RWPE2 (cell line): ENCODE results near the gene CREB3L1.

Experiments
- ATAC-seq: fragments of 200-7000 bp; cut with Tn5 transposase; 3 replicates; pipeline ENCODE4 v1.9.1; 2021; ENCODE audit warnings: low read depth
- DNase-seq: peaks from one replicate; pipeline ENCODE4 v3.0.0-alpha.2; 2020; ENCODE audit warnings: low spot score
- H3K27ac ChIP-seq: fragments of 450-650 bp; 2 replicates; pipeline ENCODE4 v1.5.1; 2017; ENCODE audit warnings: mild to moderate bottlenecking; ENCODE audit not compliant: poor library complexity, severe bottlenecking
- H3K27me3 ChIP-seq: fragments of 250-450 bp; sonication (Bioruptor Pico); 2 replicates; pipeline ENCODE4 v1.5.1; 2021; ENCODE audit warnings: mild to moderate bottlenecking, moderate library complexity; ENCODE audit not compliant: insufficient read depth, poor library complexity, severe bottlenecking
- H3K36me3 ChIP-seq: fragments of 250-450 bp; sonication (Bioruptor Pico); 2 replicates; pipeline ENCODE4 v1.5.1; 2020; ENCODE audit warnings: low read depth, mild to moderate bottlenecking, moderate library complexity
- H3K4me1 ChIP-seq: fragments of 250-450 bp; sonication (Bioruptor Pico); 2 replicates; pipeline ENCODE4 v1.5.1; 2021; ENCODE audit warnings: mild to moderate bottlenecking, moderate library complexity; ENCODE audit not compliant: insufficient read depth, poor library complexity, severe bottlenecking
- H3K4me3 ChIP-seq: fragments of 250-450 bp; sonication (Bioruptor Pico); 2 replicates; pipeline ENCODE4 v1.5.1; 2021; ENCODE audit warnings: mild to moderate bottlenecking, moderate library complexity; ENCODE audit not compliant: severe bottlenecking
- H3K9me3 ChIP-seq: fragments of 250-450 bp; sonication (Bioruptor Pico); 2 replicates; pipeline ENCODE4 v1.5.1; 2021; ENCODE audit warnings: mild to moderate bottlenecking, moderate library complexity; ENCODE audit not compliant: severe bottlenecking
- CTCF ChIP-seq: fragments of 450-650 bp; IDR thresholded peaks from one replicate; pipeline ENCODE4 v1.5.1; 2017; ENCODE audit warnings: mild to moderate bottlenecking, moderate library complexity; ENCODE audit not compliant: poor library complexity, severe bottlenecking

CREB3L1 gene

DNA sequence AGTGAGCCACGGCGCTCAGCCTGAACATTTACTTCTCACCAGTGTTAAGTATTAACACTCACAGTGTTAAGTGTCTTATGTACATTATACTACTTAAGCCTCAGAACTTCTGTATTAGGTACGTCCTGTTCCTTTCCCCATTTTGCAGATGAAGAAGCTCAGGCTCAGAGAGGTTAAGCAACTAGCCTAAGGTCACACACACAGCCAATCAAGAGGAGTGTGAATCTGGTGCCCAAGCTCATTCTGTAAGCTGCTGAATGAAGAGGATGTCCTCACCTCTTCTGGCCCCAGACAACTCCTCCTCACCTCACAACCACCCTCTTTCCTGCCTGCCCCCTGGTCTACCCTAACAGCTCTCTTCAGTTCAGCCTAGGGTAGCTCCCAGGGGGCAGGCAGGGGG is 29.9 kb downstream of the CREB3L1 start:
- H3K27me3 ChIP-seq: no peaks in the 10 kb centered on the region
- no peak overlapping the region for H3K27ac ChIP-seq
- H3K4me3 ChIP-seq: no peak overlapping the region
- DNase-seq: no peak
- H3K9me3 ChIP-seq: no peaks in the 10 kb centered on the region
- no peak for TF ChIP-seq CTCF
- ATAC-seq: no peak
- no peaks in the 10 kb centered on the region for H3K36me3 ChIP-seq
- no peaks in the 10 kb centered on the region for H3K4me1 ChIP-seq

GRCh38 chr11:46307785-46308341 is 30.4 kb downstream of the CREB3L1 start:
- no peak for TF ChIP-seq CTCF
- DNase-seq: peak; percentile 26
- Histone ChIP-seq H3K27ac (no peak overlapping the region), H3K9me3 (no peaks in the 10 kb centered on the region), H3K27me3 (no peaks in the 10 kb centered on the region), H3K4me3 (no peak overlapping the region), H3K36me3 (no peaks in the 10 kb centered on the region), H3K4me1 (no peaks in the 10 kb centered on the region)
- no peak for ATAC-seq

- Histone ChIP-seq H3K4me1 (no peaks in the 10 kb centered on the region), H3K36me3 (no peaks in the 10 kb centered on the region), H3K27ac (no peak overlapping the region), H3K4me3 (no peak overlapping the region), H3K27me3 (no peaks in the 10 kb centered on the region), H3K9me3 (no peaks in the 10 kb centered on the region)
- DNase-seq (peak; percentile 62), ATAC-seq (peak; percentile 87)
- TF ChIP-seq CTCF: peak; percentile 90
These were observed 31.4 kb downstream of the CREB3L1 start for GRCh38 chr11:46308631-46309419.

GRCh38 chr11:46309814-46310259 is 32.4 kb downstream of the CREB3L1 start:
- ATAC-seq: no peak

More at GRCh38 chr11:46309814-46310259, 32.4 kb downstream of the CREB3L1 start:
- Histone ChIP-seq H3K9me3 (no peaks in the 10 kb centered on the region), H3K4me3 (no peak overlapping the region), H3K27me3 (no peaks in the 10 kb centered on the region), H3K27ac (no peak overlapping the region), H3K36me3 (no peaks in the 10 kb centered on the region), H3K4me1 (no peaks in the 10 kb centered on the region)
- TF ChIP-seq CTCF: no peak
- peak; percentile 23 for DNase-seq
